ENCODE results near the gene CACNA2D3.

The CACNA2D3 gene

DNA sequence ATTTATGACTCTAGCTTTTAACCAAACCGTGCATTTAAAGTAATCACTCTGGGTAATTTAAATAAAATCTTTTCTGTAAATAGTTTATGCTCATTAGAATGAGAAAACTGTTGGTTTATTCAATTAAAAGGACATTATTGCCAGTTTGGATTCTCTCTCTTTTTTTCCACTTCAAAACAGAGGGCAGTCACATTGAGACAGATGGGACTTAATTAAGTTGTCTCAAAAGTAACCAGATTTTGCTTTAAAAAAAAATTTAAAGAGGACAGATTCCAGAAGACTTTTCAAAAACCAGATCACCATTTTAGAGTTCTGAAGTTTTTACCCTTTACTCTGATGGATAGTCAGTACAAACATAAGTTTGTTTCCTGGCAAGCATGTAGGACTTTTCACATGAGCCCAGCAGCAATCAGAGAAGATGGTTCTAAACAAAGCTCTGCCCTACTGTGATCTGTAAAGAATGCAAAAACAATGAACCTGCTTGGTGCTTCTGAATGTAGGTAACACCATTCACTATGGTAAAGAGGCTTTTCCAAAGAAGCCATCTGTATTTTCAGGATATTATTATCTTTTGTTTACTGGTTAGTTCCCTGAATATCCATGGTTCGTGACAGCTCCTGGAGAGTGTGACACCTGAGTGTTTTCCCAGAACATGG is 669.3 kb downstream of the CACNA2D3 start:
- DNase-seq (ENCODE audit: low read depth, low spot score), result no peak

DNA sequence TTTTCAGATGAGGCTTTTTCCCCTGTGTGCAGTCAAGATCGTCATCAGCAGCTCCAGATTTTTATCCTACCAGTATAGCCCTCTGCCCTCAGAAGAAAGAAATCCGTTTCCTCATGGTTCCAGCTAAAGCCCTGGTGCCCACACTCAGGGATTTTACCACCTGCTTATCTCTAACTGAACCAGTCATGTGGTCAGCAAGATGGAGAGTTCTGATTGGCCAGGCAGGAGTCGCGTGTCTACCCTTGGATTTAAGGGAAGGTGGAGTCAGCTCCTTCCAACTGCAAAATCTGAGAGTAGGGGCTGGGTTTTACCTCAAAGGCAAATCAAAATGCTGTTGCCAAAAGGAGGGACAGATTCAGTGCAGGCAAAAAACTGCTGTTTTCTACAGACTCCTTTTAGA is 670.2 kb downstream of the CACNA2D3 start:
- DNase-seq (ENCODE audit: low read depth, low spot score), result no peak

DNA sequence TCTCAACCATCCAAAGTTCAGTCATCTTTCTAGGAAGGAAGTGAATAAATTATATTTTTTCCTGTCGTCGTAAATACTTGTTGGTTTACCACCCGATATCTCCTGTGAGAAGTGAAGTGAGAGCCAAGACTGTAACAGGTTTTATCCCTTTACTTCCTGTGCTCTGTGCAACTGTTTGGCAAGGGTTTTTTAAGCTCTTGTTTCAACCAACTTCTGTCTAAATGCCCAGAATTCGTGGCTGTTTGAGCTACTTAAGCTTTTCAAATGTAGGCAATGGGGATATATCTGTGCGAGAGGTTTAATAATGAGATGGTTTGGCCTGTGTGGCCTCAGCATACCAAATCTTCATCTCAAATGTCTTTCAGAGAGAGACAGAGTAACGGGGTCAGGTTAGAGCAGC is 670.8 kb downstream of the CACNA2D3 start:
- DNase-seq (ENCODE audit: low read depth, low spot score), result no peak

DNA sequence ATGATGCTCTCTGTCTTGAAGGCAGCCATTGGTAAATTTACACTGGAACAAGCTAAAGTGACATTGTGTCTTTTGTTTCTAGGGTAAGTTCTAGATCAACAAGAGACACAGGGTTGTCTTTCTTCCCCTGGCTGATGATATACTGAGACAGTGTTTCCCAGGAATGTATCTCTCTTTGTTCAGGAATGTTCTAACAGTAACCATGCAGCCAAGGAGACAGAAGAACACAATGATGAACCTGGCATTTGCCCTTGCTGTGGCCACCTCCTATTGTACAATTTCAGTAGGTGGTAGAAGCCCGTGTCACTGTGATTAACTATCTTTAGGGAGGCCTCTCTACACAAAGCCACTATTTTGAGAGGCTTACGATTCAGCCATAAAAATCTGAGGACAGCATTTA is 674.8 kb downstream of the CACNA2D3 start:
- no peak for DNase-seq (ENCODE audit: low read depth, low spot score)

DNA sequence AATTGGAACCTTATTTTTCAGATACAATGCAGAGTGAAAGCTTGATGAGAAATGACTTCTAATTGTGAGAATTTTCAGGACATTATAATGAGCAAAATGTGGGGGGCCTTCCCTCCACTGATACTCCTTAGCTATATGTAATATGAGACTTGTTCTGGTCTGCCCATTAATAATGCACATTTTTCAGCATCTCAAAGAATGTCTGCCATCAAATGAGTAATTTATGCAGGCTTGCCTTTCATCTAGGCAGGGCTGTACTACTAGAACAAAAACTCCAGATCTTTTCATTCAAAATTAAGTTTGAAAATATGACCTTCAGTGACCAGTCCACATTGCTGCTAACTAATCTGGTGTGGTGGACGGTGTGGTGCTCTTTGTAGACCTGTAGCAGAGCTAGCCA is 678.1 kb downstream of the CACNA2D3 start:
- no peak for DNase-seq (ENCODE audit: low read depth, low spot score)

DNA sequence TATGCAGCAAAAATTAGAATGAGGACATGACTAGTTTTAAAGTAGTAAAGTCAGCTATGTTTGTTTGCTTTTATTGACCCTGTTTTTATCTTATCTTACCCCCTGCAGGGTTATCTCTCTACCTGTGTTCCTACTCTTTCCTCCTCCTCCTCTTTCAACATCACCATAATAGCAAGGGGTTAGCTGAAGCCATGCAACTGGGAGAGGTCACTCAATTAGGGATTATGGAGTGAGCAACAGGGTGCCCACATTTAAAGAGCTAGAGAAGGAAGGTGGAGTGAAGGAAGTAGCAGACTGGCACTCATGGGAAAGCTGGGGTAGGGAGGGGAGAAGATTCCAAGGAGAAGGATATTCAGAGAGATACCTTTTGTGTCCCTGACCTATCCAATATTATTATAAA is 679.6 kb downstream of the CACNA2D3 start:
- DNase-seq (ENCODE audit: low read depth, low spot score), result no peak

DNA sequence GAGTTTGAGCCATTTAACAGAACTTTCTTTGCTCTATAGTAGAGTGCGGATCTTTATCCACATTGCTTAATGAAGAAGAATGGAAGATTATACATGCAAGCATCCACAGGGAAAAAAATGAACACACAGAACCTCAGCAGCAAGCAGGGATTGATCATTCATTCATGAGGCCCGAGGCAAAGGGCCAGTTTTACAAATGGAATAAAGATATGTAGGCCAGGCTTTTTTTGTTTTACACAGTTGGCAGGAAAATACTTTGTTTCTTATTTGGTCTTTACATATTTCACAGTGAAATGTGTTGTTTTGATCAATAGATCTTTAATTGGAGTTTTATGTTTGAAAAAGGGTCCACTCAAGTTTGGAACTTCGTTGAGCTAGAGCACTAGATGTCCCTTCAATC is 688.0 kb downstream of the CACNA2D3 start:
- no peak for DNase-seq (ENCODE audit: low read depth, low spot score)

DNA sequence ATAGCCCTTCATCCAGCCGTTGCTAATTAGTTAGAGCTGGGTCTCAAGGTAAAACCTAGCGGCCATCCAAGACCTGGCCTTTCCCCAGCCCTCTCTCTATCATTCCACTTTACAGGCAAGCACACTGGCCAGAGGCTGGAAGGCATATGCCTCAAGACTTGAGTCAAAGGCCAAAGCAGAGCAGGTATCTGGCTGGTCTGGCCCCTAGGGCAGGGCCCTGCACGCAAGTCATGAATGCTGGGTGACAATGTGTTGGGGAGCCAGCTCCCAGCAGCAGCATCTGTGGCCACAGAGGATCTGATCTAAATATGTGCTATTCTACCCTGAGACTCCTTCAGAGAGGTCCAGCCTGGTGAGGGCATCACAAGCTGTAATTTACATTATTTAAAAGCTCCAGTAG is 691.9 kb downstream of the CACNA2D3 start:
- no peak for DNase-seq (ENCODE audit: low read depth, low spot score)

DNA sequence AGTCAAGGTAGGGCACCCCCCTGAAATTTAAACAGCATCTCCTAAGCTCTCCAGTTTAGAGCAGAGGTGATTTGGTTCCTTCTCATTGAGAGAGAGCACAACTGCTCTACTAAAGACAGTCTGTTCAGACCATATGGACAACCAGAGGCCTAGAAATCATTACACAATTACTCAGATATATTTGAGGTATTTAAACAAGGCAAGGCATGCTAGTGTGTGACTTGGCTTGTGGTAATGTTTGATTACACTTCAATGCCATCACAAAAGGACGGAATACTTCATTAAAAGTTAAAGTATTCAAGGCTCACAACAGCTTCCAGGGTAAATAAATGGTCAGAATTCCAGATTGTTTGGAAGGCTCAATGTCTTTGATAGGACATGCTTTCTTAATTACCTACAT is 695.3 kb downstream of the CACNA2D3 start:
- DNase-seq (ENCODE audit: low read depth, low spot score), result no peak

DNA sequence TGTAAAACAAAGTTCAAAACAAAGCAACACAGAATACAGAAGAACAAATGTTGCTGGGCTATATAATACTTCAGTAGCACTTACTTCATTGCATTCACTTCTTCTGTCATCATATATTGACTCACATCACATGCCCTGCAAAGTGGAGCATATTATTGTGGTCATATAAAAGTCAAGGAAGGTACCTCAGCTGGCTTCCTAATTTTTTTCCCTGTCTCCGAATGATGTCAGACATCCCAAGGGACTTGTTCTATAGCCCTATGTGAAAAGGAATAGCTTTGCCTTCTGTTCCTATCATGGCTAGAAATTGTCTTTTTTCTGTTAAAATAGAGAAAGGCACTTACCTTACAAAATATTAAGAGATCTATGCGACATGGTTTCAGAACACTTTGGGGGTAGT is 696.1 kb downstream of the CACNA2D3 start:
- DNase-seq (ENCODE audit: low read depth, low spot score), result no peak

DNA sequence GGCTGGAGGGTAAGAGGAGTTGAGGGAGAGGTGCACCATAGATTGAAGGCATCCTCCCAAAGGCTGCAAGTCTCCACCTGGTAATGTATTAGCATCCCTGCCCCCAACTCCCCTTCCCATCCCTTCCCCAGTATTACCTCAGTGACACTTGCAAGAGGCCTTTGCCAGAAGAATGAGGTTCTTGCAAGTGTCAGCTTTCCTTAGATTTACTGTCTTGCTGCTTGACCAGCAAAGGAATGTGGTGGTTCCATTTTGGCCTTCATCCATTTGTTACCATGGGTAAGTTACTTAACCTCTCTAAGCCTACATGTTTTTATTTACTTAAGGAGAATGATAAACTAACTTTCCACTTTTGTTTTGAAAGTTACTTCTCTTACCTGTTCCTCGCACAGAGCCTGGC is 696.6 kb downstream of the CACNA2D3 start:
- DNase-seq (ENCODE audit: low read depth, low spot score), result no peak

DNA sequence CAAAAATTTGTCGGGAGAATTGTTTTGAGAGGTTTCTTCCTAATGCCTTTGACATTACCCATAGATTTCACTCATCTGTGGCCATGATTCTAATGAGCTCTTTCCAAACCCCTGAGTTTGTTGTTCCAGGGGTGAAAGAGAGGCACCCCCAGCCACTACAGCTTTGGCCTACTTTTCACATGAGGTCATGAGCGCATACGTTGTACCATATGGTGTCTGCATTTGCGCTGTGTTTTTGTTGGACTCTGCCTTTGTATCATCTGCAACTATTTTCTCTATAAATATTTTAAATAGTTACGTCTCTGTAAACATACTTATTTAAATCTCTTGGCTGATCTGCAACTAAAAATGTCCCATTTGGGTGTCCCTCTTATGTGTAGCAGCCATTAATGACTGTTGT is 697.6 kb downstream of the CACNA2D3 start:
- DNase-seq (ENCODE audit: low read depth, low spot score), result no peak

DNA sequence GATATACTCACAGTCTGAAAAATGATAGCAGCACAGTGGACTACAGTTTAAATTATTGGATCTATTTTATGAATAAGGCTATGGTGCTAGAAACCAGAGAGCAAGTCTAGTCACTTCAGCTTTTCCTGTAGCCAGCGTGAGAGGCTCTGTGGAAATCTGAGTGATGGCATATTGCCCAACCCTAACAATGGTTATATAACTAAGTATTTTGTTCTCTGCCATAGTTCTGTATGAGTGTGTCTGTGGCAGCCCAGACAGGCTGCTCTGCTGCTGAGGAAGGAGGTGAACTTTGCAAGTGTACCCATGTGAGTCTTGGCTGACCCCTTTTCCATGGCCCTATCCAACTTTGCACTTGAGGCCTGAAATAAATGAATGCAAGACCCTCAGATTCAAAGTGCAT is 699.9 kb downstream of the CACNA2D3 start:
- no peak for DNase-seq (ENCODE audit: low read depth, low spot score)

DNA sequence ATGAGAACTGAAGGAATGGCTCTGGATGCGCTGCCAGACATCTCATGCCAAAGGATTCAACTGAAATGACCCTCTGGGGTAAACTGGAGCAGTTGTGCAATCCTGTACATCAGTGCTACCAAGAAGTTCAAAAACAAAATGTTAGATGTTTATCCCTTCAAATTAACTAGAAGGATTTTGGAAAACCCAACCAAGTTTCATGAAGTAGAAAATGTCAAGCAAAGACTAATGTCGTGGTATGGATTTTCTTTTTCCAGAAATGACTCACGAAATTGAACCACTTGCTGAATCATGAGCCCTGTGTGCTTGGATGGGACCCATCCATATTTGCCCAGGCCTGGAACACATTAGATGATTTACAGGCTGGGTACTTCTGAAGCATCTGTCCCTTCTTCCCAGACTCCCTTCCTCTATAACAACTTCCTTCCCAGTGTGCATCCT is 703.9 kb downstream of the CACNA2D3 start:
- no peak for DNase-seq (ENCODE audit: low read depth, low spot score)

DNA sequence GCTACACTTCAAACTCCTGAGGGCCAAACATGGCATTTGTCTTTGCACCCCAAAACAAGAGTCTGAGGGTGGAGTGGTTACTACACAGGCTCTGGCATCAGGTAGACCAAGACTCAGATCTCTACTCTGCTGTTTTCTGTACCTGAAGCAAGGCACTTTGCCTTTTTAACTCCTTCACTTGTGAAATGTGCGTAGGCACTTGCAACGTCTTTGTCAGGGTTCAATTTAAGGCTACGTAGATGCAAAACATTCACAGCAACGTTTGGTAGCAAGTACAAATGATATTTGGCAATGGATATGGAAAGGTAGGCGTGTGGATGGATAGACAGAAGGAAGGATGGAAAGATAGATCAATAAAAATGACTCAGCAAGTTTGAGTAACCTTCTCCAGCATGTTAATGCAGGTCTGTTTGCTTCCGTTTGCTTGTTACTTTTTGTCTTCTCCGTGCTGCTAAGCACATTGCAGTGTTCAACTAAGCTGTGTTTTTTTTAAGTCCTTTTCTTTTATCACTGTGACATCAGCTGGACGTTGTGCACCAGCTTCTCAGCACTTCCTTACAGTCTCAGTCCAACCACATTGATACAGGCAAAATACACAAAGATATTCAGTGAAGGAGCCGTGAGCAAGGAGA is 704.8 kb downstream of the CACNA2D3 start:
- DNase-seq (ENCODE audit: low read depth, low spot score), result no peak

DNA sequence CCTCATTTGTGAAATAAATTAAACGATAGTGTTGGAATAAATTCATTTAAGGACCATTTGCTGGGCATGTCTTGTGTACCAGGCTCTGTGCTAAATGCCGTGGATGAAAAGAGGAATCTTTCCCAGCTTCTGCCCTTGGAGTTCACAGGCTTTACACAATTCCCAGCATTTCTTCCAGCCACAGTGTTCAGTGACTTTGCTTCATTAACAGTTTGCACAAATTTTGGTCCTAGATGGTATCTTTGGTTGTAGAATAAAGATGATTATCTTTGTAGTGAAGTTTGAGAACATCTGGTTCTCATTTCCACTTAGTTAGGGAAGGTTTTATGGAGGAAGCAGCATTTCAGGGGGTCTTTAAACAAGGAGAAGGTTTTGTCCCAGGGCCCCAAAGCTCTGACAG is 705.4 kb downstream of the CACNA2D3 start:
- no peak for DNase-seq (ENCODE audit: low read depth, low spot score)

DNA sequence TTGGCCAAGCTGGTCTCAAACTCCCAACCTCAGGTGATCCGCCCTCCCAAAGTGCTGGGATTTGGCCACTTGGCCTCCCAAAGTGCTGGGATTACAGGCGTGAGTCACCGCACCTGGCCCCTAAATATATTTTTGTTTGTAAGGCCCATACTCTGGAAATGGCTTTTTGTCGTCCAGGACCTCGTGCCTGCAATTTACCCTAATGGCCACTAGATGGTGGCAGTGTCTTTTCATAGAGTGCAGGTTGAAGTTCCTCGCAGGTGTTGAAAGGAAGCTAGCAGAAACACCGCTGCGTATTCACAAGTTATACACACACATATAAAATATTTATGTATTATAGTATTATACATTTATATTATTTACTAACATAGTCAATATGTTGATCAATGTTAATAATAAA is 708.3 kb downstream of the CACNA2D3 start:
- DNase-seq (ENCODE audit: low read depth, low spot score), result no peak

DNA sequence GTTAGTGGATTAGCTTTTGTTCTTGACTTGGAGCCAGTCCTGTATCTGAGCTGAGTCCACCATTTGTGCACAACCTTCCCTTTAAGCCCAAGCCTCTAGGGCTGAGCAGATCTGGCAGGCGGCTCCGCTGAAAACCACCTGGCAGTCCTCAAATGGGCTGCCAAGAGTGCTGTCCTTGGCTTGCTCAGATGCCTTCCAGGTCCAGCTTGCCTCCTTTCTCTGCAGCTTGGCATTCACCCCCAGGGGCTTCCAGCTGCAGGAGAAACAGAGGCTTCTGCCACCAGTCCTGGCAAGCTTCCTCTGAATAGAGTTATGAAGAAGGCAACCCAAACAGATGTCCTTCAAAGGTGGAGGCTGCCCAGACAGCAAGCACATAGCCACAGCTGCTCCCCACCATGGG is 708.8 kb downstream of the CACNA2D3 start:
- DNase-seq (ENCODE audit: low read depth, low spot score), result no peak

DNA sequence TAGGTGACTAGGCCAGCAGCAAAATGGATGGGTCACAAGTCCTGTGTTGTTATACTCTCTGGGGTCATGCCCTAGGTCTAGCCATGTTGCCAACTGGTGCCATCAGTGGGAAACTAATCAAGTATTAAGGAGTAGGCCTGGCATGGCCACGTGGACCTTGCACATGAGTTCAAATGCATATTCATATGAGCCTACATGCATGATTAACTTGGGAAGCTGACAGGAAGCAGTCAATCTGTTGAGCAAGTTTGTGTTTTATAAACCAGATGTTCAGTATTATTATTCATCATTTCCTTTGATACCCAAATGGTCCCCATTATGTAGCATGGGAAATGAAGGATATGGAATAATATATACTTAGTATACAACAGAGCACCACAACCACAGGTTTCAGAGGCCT is 710.5 kb downstream of the CACNA2D3 start:
- DNase-seq (ENCODE audit: low read depth, low spot score), result no peak

DNA sequence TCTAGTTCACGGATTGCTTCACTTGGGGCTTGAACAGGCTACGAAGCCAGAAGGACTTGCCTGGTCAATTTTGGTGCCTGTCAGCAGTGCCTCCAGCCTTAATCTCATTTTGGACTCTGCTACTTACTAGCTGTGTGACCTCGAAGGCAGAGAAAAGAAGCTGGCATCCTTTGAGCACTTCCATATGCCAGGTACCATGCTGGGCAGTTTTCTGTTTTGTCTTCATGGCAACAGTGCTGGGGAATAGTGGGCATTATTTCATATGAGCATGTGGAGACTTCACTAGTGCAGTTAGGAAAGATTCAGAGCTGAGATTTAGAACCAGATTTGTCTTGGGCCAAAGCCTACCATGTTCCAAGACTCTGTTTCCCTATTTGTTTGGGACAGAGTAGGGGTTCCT is 713.3 kb downstream of the CACNA2D3 start:
- no peak for DNase-seq (ENCODE audit: low read depth, low spot score)

DNA sequence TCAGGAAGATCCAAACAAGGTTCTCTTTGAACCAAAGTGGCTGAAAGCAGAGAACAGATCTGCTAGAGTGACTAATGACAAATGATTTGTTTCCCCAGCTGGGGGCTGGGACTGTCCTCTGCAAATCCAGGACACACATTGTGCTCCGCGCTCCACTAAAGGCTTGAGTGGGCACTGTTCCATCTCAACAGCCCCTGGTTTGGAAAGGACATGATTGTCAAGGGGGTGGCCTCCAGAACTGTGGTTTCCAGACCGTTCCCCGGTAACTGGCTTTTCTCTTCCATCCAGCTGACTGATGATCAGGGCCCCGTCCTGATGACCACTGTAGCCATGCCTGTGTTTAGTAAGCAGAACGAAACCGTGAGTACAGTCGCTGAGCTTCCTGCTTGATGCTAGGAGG is 714.5 kb downstream of the CACNA2D3 start:
- no peak for DNase-seq (ENCODE audit: low read depth, low spot score)

DNA sequence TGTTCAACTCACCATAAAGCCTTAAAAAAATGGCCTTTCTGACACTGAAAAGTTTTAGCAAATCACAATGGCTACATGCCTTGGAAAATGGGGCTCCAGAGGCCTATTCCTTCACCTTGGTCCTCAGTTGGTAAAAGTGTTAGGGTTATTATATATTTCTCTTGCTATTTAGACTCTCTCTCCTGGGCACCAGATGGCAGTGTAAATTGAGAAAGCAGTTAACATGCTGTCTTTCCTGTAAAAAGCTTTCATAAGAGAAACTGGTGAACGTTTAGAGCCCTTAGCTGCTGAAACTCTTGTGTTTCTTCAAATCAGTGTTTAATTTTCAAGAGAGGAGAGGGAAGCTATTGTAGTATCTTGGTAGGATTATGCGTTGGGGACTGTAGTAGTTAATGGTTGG is 715.6 kb downstream of the CACNA2D3 start:
- no peak for DNase-seq (ENCODE audit: low read depth, low spot score)

DNA sequence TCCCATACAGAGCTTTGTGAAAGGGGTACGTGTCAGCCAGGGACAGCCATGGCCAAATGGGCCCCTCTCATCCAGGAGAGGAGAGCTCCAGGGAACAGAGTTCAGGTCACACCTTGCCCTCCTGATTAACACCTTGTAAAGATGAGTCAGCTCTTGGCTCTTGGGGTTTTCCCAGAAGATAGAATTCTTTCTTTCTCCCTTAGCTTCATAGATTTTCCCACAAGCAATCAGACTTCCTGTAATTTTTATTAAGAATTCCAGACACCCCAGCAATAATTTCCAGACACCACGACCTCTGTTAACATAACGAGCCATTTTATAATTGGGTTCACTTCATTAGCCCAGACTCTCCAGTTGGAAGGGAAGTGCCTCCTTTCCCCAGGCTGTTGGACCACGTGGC is 719.1 kb downstream of the CACNA2D3 start:
- DNase-seq (ENCODE audit: low read depth, low spot score), result no peak

DNA sequence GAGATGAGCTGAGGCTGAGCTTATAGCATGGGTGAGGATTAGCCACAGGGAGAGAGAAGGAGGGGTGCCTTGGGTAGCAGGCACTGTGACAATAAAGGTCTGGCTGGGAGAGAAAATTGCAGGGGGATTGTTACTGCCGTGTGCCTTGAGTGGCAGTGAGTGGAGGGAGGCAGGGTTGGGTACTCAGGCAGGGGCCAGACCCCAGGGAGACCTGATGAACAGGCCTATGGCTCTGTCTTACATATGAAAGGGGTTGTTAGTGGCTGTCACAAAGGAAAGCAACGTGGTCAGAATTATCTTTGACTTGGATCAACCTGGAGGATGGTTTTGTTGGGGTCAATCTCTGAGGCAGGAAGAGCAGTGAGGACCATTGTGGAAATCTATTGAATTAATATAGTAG is 721.0 kb downstream of the CACNA2D3 start:
- DNase-seq (ENCODE audit: low read depth, low spot score), result no peak
